Natural killer cell (primary cell): ENCODE measurements around the gene ZFYVE16. TPM values are rescaled to one million over a fixed set of nuclear protein-coding genes. Genes with fewer than 3 reads are reported as not detected.

Source experiments
- ATAC-seq, 3 donors: fragments of 150-1000 bp in 2 of 3; fragments of 200-7000 bp in 1 of 3; cut with Tn5 transposase; 1 replicate in 1 of 3; 2 replicates in 2 of 3; pipeline ENCODE4 v1.10.0; 2021; ENCODE audit warnings: mild to moderate bottlenecking in 2 of 3, moderate library complexity in 2 of 3
- DNase-seq, 2 donors: peaks; one replicate each; pipeline versions ENCODE4 v3.0.0 to v3.0.0-alpha.2; 2013 to 2021; ENCODE audit warnings: mixed read lengths in 1 of 2
- H3K27ac ChIP-seq: one replicate; pipeline ENCODE4 v1.5.1; 2013; ENCODE audit warnings: mild to moderate bottlenecking, low read length
- H3K27me3 ChIP-seq: one replicate; pipeline ENCODE4 v1.6.1; 2013; ENCODE audit warnings: low read length; ENCODE audit not compliant: control insufficient read depth, insufficient read depth
- H3K36me3 ChIP-seq: one replicate; pipeline ENCODE4 v1.6.1; 2013; ENCODE audit warnings: low read length; ENCODE audit not compliant: control insufficient read depth, insufficient read depth
- H3K4me1 ChIP-seq: one replicate; pipeline ENCODE4 v1.6.1; 2013; ENCODE audit warnings: low read length; ENCODE audit not compliant: control insufficient read depth, insufficient read depth
- H3K4me3 ChIP-seq: one replicate; pipeline ENCODE4 v1.5.1; 2013; ENCODE audit warnings: low read length
- H3K9me3 ChIP-seq: one replicate; pipeline ENCODE4 v1.6.1; 2013; ENCODE audit warnings: low read length; ENCODE audit not compliant: control insufficient read depth, insufficient read depth
- H3K27ac Mint-ChIP-seq, 2 donors: one replicate each; pipeline ENCODE4 v1.8.0; 2022; ENCODE audit warnings: mild to moderate bottlenecking in 2 of 2, mixed read lengths in 2 of 2, moderate library complexity in 1 of 2
- H3K27me3 Mint-ChIP-seq, 2 donors: one replicate each; pipeline ENCODE4 v1.8.0; 2022; ENCODE audit warnings: low read depth in 2 of 2, mixed read lengths in 2 of 2
- H3K36me3 Mint-ChIP-seq: one replicate; pipeline ENCODE4 v1.8.0; 2022; ENCODE audit warnings: mixed read lengths
- H3K4me1 Mint-ChIP-seq, 2 donors: one replicate each; pipeline ENCODE4 v1.8.0; 2022; ENCODE audit warnings: mixed read lengths in 2 of 2
- H3K4me3 Mint-ChIP-seq: one replicate; pipeline ENCODE4 v1.8.0; 2022; ENCODE audit warnings: mild to moderate bottlenecking, moderate library complexity, mixed read lengths
- H3K9me3 Mint-ChIP-seq, 2 donors: one replicate each; pipeline ENCODE4 v1.8.0; 2022; ENCODE audit warnings: mixed read lengths in 2 of 2
- WGBS: methylation state at CpG from one replicate; pipeline ENCODE4 v1.1.7; 2013; ENCODE audit warnings: missing lambda C conversion rate; ENCODE audit not compliant: insufficient coverage; 5-methylcytosine and 5-hydroxymethylcytosine counted together
- intact Hi-C: fragments of 100-400 bp; cut with micrococcal nuclease; formaldehyde crosslinking; loops from one replicate; pipeline ENCODE4 v1.14.2; 2022
- total RNA-seq, 4 donors: library from RNA; stranded (reverse); fragments of 120-200 nt in 1 of 4; gene quantifications; one replicate each; pipeline versions ENCODE4 v1.2.3 to v1.2.4, GENCODE V29; 2013 to 2022
- TF ChIP-seq, protein P1 (sequence below): fragments of 200-600 bp; IDR thresholded peaks from one replicate; pipeline ENCODE4 v1.8.0; 2022; ENCODE audit warnings: antibody characterized with exemption

The ZFYVE16 gene
- 10 to 100 TPM; 24.4 to 36.6 (median 30.1) TPM for total RNA-seq
- total RNA-seq (2013) = 41.4 TPM

DNA sequence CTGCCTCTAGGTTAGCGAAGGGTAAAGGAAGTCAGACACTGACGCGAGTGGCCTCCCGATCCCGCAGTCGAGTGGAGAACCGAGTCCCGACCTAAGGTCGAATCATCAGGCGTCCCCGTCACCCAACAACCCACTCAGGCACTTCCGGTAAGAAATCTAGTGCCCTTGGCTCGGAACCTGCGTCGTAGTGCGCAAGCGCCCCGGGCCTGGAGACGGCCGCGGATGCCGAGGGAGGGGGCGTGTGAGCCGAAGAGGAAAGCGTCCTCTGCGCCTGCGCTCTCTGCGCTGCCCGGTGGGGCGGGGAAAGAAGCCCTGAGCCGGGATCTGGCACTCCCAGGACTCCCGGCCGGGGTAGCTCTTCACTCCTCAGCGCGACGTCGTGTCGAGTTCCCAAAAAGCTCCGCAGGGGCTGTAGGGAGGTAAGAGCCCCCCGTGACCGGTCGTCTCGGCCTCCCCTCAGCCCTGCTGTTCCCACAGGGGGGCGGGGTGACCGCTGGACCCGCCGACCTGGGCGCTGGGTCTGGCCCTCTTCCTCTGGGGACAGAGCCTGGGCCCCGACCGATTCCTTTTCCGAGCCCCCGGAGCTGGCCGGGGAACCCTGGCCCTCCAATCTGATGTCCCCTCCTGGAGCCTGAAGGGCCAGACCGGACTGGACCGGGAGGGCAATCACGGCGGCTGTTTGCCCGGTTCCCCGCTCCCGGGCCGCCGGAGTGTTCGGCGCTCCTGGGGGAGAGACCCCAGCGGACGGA, at the start of gene ZFYVE16:
Gene ZFYVE16, plus strand, starts transcription at position 330 of the 749 bp plus-strand sequence. CDS start 26,084 bp downstream, outside the sequence.
- Mint-ChIP-seq H3K4me1 (peaks cover 24 to 31% of the 10 kb centered on the region in 2 donors), H3K4me3 (peak within 1 kb of the TSS; percentile 92), H3K27me3 (no peaks in the 10 kb centered on the region), H3K9me3 (no peaks in the 10 kb centered on the region), H3K27ac (peak within 1 kb of the TSS; percentile 98 to 99), H3K36me3 (no peaks in the 10 kb centered on the region)
- TF ChIP-seq, protein P1, sequence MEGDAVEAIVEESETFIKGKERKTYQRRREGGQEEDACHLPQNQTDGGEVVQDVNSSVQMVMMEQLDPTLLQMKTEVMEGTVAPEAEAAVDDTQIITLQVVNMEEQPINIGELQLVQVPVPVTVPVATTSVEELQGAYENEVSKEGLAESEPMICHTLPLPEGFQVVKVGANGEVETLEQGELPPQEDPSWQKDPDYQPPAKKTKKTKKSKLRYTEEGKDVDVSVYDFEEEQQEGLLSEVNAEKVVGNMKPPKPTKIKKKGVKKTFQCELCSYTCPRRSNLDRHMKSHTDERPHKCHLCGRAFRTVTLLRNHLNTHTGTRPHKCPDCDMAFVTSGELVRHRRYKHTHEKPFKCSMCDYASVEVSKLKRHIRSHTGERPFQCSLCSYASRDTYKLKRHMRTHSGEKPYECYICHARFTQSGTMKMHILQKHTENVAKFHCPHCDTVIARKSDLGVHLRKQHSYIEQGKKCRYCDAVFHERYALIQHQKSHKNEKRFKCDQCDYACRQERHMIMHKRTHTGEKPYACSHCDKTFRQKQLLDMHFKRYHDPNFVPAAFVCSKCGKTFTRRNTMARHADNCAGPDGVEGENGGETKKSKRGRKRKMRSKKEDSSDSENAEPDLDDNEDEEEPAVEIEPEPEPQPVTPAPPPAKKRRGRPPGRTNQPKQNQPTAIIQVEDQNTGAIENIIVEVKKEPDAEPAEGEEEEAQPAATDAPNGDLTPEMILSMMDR = no peak
- Histone ChIP-seq H3K9me3 (no peaks in the 10 kb centered on the region), H3K4me3 (peak within 1 kb of the TSS; percentile 75), H3K4me1 (peaks cover 11% of the 10 kb centered on the region), H3K36me3 (no peaks in the 10 kb centered on the region), H3K27ac (peak within 1 kb of the TSS; percentile 97), H3K27me3 (no peaks in the 10 kb centered on the region)
- under 1% methylated on average over 66 of the region's 66 CpGs for WGBS
- peak; percentile 96 to 99 for DNase-seq
- intact Hi-C loops = loop anchor here (5.0 to 10.0 kb wide), 3 partner anchors 151 to 1171 kb away; partner anchors contain the start of genes JMY and SERINC5
- ATAC-seq = peak; percentile 90 to 96 (median 91)

DNA sequence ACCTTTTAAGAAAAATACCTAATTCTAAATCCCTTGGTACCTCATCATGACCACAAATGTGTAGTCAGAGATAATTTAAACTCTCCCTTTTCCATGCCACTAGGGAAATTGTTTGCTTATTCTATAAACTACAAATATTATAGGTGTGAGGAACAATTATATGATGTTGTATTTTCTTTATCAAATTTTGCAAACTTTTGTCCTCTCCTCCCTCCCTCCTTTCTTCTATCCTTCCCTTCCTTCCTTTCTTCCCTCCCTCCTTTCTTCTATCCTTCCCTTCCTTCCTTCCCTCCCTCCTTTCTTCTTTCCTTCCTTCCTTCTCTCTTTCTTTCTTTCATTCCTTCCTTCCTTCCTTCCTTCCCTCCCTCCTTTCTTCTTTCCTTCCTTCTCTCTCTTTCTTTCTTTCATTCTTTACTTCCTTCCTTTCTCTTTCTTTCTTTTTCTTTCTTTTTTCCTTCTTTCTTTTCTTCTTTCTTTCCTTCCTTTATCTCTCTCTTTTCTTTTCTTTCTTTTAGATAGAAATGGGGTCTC, 46.9 kb upstream of the ZFYVE16 start:
- no peaks in the 10 kb centered on the region for H3K36me3 ChIP-seq
- H3K27ac Mint-ChIP-seq = no peak overlapping the region
- no peak for ATAC-seq
- H3K27me3 Mint-ChIP-seq = peaks cover 2 to 14% of the 10 kb centered on the region in 2 donors
- intact Hi-C loops = no loop called here
- no peaks in the 10 kb centered on the region for H3K36me3 Mint-ChIP-seq
- H3K4me3 ChIP-seq = no peak overlapping the region
- H3K27me3 ChIP-seq = no peaks in the 10 kb centered on the region
- TF ChIP-seq, protein P1 = no peak
- no peak overlapping the region for H3K4me3 Mint-ChIP-seq
- no peaks in the 10 kb centered on the region for H3K4me1 ChIP-seq
- no peaks in the 10 kb centered on the region for H3K9me3 ChIP-seq
- no peak for DNase-seq
- H3K9me3 Mint-ChIP-seq = no peaks in the 10 kb centered on the region
- H3K4me1 Mint-ChIP-seq = no peaks in the 10 kb centered on the region
- H3K27ac ChIP-seq = no peak overlapping the region

DNA sequence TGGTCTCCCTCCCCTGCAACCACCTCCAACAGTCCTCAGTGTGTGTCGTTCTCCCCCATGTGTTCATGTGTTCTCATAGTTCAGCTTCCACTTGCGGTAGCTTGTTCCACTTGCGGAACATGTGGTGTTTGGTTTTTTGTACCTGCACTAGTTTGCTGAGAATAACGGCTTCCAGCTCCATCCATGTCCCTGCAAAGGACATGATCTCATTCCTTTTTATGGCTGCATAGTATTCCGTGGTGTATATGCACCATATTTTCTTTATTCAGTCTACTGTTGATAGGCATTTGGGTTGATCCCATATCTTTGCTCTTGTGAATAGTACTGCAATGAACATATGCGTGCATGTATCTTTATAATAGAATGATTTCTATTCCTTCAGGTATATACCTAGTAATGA, 43.0 kb upstream of the ZFYVE16 start:
- ATAC-seq = no peak
- Histone ChIP-seq H3K4me1 (no peaks in the 10 kb centered on the region), H3K4me3 (no peak overlapping the region), H3K9me3 (no peaks in the 10 kb centered on the region), H3K27ac (no peak overlapping the region), H3K36me3 (no peaks in the 10 kb centered on the region), H3K27me3 (no peaks in the 10 kb centered on the region)
- Mint-ChIP-seq H3K4me3 (no peak overlapping the region), H3K9me3 (no peaks in the 10 kb centered on the region), H3K27ac (no peak overlapping the region), H3K36me3 (no peaks in the 10 kb centered on the region), H3K4me1 (no peaks in the 10 kb centered on the region), H3K27me3 (peaks cover 2 to 14% of the 10 kb centered on the region in 2 donors)
- TF ChIP-seq, protein P1 = no peak
- intact Hi-C loops = no loop called here
- 91% methylated on average over 4 of the region's 6 CpGs for WGBS
- DNase-seq = no peak
